Activated CD8-positive, alpha-beta memory T cell treated with anti-CD3 and anti-CD28 coated beads, Interleukin-2, amount 50 U/mL, for 1 hour (primary cell): Measurements from ENCODE around the gene STRIP1.
"Not testable (repeated sequence)": the region's sequence is repeated elsewhere in the genome, so short reads cannot be mapped to it uniquely, and the experiment has no call there.

ENCODE experiments used
- DNase-seq: peaks from one replicate; pipeline ENCODE4 v3.0.0-alpha.2; 2020; ENCODE audit errors: extremely low read depth

STRIP1 gene

DNA sequence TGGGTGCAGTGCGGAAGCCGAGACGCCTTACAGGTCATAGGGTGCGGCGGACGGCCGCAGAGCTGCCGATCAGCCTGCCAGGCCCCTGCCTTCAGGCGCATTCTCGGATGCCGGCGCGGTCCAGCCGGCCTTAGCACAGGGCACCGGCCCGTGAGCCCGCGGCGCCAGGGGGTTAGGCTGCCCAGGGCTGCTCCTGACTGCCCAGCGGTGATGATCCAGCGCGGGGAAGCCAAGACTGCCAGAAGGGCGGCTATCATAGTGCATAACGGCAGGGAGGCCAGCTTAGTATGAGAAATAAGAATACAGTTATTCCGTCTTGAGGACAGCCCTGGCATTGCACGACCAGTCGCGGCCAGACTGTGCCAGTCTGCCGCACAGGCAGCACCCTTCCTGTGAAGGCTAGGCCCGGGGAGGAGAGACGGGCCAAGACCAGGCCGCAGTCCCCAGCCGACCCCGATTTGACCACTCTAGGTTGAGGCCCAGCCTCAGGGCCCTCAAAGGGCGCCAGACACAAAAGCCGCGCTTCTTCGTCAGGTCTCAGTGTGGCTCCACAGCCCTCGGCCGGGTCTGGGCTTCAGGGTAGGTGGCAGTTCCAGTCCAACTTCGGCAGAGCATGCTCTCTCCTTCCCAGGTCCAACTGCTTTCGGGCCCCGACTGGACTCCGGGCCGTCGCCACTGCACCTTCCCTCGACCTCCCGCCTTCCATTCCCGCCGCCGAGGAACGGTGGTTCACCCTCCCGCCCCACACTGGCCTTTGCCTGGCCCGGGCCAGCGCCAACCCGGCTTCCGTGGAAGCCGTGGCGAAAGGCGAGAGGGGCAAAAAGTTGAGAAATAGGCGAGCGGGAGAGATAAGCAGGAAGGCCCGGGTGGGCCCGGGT lies 35.2 kb downstream of the STRIP1 start:
- no peak for DNase-seq

DNA sequence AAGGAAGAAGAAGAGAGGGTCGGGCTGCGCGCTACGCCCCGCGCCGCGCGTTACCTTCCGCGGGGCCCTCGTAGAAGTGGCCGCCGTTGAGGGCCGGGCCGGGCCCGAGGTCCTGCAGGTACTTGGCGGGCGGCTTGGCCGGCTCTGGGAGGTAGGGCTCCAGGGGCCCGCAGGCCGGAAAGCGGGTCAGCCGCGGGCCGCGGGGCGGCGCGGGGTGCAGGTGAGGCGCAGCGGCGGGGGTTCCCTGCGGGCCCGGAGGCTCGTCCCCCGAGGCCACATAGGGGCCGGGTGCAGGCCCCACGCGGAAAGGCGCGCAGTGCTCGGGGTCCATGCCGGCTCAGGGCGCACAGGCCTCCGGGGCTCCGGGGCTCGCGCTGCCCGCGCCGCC lies 35.9 kb downstream of the STRIP1 start:
- DNase-seq, result no peak

DNA sequence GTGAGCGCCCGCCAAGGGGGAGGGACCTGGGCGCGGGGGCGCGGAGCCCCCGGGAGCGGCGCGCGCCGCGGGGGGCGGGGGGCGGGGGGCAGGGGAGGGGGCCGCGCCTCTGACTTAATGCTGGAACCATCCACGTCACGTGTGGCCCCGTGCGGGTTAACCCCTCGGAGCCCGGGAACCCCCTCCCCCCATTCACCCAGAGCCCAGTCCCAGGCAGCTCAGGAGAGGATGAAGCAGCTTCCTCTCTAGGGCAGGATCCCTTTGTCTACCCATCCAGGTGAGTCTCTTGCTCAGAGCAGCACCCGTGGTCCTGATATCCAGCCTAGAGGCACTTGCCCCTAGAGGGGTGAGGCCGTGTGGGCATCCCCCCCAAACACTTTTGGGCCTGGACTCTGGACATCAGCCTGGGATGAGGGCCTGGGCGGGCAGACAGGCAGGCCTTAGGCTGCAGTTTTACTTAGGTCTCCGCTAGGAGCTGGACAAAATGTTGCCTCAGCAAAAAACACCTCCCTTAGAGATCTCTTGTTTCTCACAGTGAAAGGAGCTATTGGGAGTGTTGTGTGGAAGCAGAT lies 36.3 kb downstream of the STRIP1 start, which contains the start of gene ALX3:
TSS of gene ALX3 (minus strand) at position 2 of the 572 bp plus-strand sequence. CDS start 60 bp downstream, outside the sequence.
- no peak for DNase-seq

GRCh38 chr1:110074166-110074565 lies 39.7 kb downstream of the STRIP1 start:
- DNase-seq, result no peak

DNA sequence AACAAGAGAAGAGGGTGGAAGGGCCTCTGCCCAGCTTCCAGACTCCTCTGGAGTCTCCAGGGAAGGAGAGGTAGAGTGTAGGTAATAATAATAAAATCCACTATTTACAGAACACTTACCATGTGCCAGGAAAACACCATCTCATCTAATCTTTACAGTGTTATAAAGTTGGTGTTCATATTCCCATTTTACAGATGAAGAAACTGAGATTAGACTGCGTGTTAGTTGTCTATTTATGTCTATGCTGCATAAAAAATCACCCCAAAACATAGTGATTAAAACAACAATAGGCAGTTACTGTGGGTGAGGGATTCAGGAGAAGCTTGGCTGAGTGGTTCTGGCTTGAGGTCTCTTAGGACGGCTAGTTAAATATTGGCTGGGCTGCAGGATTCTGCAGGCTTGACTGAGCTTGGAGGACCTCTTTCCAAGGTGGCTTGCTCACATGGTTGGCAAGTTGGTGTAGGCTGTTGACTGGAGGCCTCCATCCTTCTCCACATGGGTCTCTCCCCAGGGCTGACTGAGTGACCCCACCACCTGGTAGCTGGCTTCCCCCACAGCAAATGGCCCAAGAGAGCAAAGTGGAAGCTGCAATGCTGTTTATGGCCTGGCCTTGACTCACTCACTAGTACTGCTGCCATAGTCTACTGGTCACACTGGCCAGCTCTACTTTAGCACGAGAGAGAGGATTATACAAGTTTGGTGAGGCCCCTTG lies 42.5 kb downstream of the STRIP1 start:
- DNase-seq, result no peak

- DNase-seq, result not testable (repeated sequence)
These were observed 45.6 kb downstream of the STRIP1 start for GRCh38 chr1:110079995-110080394.

- DNase-seq, result no peak
These were observed 46.6 kb downstream of the STRIP1 start for GRCh38 chr1:110081061-110081460.

GRCh38 chr1:110082477-110082876 lies 48.1 kb downstream of the STRIP1 start:
- no peak for DNase-seq

DNA sequence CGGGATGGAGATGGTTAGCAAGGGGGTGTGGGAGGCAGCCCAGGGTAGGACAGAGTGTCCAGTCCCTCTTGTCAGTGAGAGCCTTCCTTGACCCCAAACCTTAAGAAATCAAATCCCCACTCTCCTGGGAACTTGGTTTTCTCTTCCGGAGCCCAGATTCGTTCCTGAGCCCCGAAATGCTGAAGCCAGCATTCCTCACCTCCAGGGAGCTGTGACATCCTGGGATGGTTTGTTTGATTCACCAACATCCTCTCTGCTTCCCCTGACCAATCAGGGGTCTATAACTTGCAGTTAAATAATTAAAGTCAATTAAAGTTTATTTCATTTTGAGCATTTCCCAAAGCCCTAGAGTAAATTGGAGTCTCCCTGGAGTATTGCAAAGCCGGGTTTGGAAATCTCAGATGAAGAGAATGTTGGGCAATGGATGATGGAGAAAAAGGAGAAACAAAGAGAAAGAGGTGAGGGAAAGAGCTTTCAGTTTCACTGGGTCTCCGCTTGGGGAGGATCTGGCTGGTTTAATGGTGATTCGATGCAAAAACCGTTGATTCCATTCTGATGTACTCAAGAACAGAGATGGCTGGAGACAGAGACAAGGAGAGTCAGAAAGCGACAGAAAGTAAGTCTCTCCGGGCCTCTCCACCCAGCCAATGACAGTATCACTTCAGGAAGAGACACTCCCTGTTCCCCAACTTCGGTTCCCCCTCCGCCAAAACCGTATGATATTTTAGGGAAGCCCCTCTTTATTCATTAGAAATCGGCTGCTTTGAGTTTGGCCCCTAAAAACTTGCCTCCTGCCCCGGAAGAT lies 48.8 kb downstream of the STRIP1 start:
- DNase-seq, result no peak

GRCh38 chr1:110083866-110084226 lies 49.4 kb downstream of the STRIP1 start:
- DNase-seq, result no peak

GRCh38 chr1:110084227-110085078 lies 50.0 kb downstream of the STRIP1 start:
- DNase-seq, result no peak

- no peak for DNase-seq
These were observed 51.2 kb downstream of the STRIP1 start for GRCh38 chr1:110085671-110086070.

GRCh38 chr1:110086961-110087360 lies 52.5 kb downstream of the STRIP1 start:
- DNase-seq, result no peak

DNA sequence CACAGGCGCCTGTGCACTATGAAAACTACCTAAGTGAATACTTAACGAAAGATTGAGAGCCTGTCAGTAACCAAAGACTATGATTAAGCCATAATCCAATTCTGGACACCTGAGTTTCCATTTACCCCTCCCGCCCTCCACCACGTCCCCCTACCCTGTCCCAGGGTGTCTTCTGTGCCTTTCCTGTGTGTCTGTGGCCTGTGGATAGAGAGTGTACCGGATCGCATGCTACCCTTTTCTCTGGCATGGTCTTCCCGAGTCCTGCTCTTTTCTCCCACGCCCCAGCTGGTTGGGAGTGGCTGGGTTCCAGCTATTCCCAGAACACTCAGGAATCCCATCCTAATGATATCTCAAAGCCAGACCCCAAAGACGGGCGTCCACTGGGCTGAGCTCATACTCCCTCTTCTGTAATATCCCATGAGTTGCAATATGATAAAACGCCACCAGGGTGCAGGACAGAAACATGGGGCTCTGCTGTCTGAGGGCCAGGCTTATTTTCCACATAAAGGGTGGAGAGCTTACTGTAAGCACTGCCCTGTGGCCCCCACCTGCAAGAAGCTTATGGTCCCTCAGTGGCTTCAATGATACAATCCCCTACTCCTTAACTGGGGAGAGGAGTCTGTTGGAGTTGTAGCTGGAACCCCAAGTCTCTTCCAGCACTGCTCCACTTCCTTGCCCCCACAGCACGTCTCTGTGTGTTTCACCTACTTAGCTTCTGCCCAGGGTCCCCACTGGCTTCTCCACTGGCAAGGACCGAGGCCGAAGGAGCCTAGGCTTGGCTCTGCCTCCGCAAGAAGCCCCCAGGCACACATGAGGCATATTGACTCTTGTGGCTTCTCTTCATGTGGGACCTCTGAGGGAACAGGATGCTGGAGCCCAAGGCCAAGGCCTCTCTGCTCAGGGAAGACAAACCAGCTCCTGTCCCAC lies 53.7 kb downstream of the STRIP1 start:
- no peak for DNase-seq

DNA sequence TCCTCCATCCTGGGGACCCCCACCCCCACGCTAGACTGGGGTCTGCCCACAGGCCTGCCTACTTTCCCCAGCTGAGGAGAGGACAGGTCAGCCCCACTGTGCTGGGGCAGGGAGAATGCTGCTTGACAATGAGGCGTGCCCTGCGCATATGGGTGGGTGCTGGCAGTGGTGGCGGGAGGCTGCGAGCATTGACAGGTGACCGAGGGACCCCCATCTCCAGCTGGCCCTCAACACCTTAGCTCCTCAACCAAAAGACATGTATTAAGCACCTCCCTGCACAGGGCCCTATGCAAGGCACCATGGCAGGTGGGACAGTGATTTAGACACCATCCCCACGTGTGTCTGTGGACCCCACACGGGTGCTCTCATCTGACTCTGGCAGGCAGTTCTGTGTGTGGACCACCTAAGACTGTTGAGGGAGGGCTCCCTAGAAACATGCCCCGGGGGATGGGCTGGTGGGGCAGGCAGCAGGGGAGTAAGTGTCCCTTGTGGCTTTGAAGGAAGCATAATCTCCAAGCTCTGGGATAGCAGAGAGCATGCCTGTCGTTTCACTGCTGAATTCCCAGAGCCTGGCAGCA lies 54.4 kb downstream of the STRIP1 start:
- no peak for DNase-seq

DNA sequence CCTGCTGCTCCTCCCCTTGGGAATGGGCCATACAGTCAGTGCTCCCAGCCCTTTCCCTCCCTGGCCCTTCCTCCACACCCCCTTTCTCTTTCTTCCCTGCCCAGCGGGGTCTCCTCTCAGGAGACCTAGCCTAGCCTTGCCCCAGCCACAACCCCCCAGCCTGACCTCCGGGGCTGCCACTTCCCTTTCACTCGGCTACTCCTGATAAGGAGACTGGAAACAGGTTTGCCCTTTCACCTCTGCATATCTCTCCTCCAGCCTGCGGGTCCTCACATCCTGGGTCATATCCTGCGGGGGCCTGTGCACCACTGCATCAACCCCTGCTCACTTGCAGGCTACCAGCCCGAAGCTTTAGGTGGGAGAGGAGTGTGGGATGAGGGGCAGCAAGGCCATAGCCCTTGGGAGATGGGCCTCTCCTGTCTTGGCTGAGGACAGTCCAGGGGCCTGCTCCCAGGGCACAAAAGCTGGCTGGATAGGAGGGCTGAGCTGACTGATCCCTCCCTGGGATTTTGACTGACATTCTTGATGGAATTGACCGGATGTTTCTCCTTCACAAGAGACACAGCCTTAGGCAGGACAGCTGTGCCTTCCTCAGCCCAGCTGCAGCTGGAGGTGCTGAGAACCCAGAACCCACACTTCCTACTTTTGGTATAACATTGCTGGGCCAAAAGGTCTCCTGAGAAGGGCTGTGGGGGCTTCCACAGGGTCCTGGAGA lies 55.3 kb downstream of the STRIP1 start:
- DNase-seq, result no peak

GRCh38 chr1:110091381-110091780 lies 57.0 kb downstream of the STRIP1 start:
- no peak for DNase-seq

- no peak for DNase-seq
These were observed 57.4 kb downstream of the STRIP1 start for GRCh38 chr1:110091791-110092190.

DNA sequence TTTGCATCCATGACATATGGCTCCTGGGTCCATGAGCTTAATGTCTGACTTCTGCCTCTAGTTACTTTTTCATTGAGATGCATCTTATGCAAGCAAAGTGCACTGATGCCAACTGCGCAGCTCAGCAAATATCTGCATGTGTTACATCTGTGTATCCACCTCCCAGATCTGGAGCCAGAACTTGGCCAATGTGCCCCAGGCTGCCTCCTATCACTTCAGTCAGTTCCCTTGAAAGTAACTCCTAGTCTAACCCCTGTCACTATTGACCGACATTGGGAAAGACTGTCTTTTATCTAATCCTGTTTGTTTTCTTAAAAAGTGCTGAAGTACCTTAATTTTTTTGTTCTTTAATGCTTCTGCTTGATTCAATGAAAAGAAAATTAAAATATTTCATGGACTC lies 58.6 kb downstream of the STRIP1 start:
- no peak for DNase-seq
